ENCODE results near the gene MAP3K14. TPM values are rescaled to one million over a fixed set of nuclear protein-coding genes. Genes with fewer than 3 reads are reported as not detected.
A peak's percentile ranks its signal among the peaks of the same experiment; 100 is the strongest.

The MAP3K14 gene
- total RNA-seq, 1 experiment from 2014 or later: 7.8 TPM

GRCh38 chr17:45277216-45277849 lies 39.5 kb downstream of the MAP3K14 start:
- no peak overlapping the region for H3K4me3 Mint-ChIP-seq
- no peak overlapping the region for H3K14ac ChIP-seq (ENCODE audit: insufficient read depth, low read length)
- H2BK12ac ChIP-seq (ENCODE audit: insufficient read length, low read depth, low read length): no peak overlapping the region
- no peaks in the 10 kb centered on the region for H4K20me1 ChIP-seq (ENCODE audit: control insufficient read depth, insufficient read depth, insufficient read length)
- no peak overlapping the region for H3K4me2 ChIP-seq (ENCODE audit: insufficient read depth, insufficient read length, low read length)
- DNase-seq: peak; percentile 95
- no peaks in the 10 kb centered on the region for H3K9me3 ChIP-seq (ENCODE audit: control insufficient read depth, low read depth, low read length)
- no peaks in the 10 kb centered on the region for H3K4me1 ChIP-seq (ENCODE audit: insufficient read depth, low read length)
- no peak overlapping the region for H2BK15ac ChIP-seq (ENCODE audit: low read depth, low read length)
- no peak overlapping the region for H2BK5ac ChIP-seq (ENCODE audit: insufficient read length, low read length)
- no peak overlapping the region for H3K27ac ChIP-seq (ENCODE audit: insufficient read length, low read depth, low read length)
- no peak overlapping the region for H3K9ac ChIP-seq (ENCODE audit: extremely low read depth, insufficient read length, low read length)
- no peak overlapping the region for H3K4ac ChIP-seq (ENCODE audit: low read depth, low read length)
- peaks cover 7 to 14% of the 10 kb centered on the region in 2 experiments for H3K4me1 Mint-ChIP-seq
- TF ChIP-seq CTCF (conservative IDR thresholded peaks at IDR 0.05): peak; percentile 88
- peak overlapping the region; percentile 26 to 82 (median 65); a peak in 2 of 7 replicates for H3K27ac Mint-ChIP-seq
- WGBS (ENCODE audit: extremely low coverage, insufficient read length, low lambda C conversion rate): no CpG with 5 or more reads among the region's 16 CpGs
- no peak overlapping the region for H4K5ac ChIP-seq (ENCODE audit: insufficient read length, low read depth, low read length)
- peaks cover 0 to 16% (median 5%) of the 10 kb centered on the region in 3 experiments; a peak in 4 of 7 replicates for H3K36me3 Mint-ChIP-seq (ENCODE audit: insufficient read depth in 1 of 3, low read depth in 3 of 3)
- H3K18ac ChIP-seq (ENCODE audit: insufficient read length, low read depth, low read length): no peak overlapping the region
- no peak overlapping the region for H2BK120ac ChIP-seq (ENCODE audit: low read depth, low read length, poor library complexity, severe bottlenecking)
- H3K23ac ChIP-seq (ENCODE audit: insufficient read length, low read depth, low read length): no peak overlapping the region
- H3K56ac ChIP-seq (ENCODE audit: insufficient read length, low read depth, low read length): no peak overlapping the region
- H3K27me3 Mint-ChIP-seq (ENCODE audit: low read depth): no peaks in the 10 kb centered on the region
- H3T11ph ChIP-seq (ENCODE audit: low read length): no peak overlapping the region
- H3K79me2 ChIP-seq (ENCODE audit: insufficient read depth, low read length): no peaks in the 10 kb centered on the region
- H4K8ac ChIP-seq (replicated peaks; ENCODE audit: insufficient read length, low read depth, low read length): no peak overlapping the region
- no peaks in the 10 kb centered on the region for H3K79me1 ChIP-seq (ENCODE audit: insufficient read depth, low read depth, low read length, poor library complexity, severe bottlenecking)
- H3K9me3 Mint-ChIP-seq: no peaks in the 10 kb centered on the region
- H2AK5ac ChIP-seq (ENCODE audit: insufficient read length, low read length): no peak overlapping the region
- no peak overlapping the region for H2BK20ac ChIP-seq (ENCODE audit: low read depth, low read length, poor library complexity, severe bottlenecking)
- H4K91ac ChIP-seq (ENCODE audit: insufficient read length, low read depth, low read length): no peak overlapping the region
- H3K23me2 ChIP-seq (ENCODE audit: insufficient read length, low read depth, low read length, poor library complexity, severe bottlenecking): no peaks in the 10 kb centered on the region
- H2AFZ ChIP-seq (ENCODE audit: low read length): no peak overlapping the region
- no peaks in the 10 kb centered on the region for H3K27me3 ChIP-seq (ENCODE audit: insufficient read depth, low read length)
